ENCODE data around the gene TMEM183A.
A peak's percentile ranks its signal among the peaks of the same experiment; 100 is the strongest.

The TMEM183A gene

DNA sequence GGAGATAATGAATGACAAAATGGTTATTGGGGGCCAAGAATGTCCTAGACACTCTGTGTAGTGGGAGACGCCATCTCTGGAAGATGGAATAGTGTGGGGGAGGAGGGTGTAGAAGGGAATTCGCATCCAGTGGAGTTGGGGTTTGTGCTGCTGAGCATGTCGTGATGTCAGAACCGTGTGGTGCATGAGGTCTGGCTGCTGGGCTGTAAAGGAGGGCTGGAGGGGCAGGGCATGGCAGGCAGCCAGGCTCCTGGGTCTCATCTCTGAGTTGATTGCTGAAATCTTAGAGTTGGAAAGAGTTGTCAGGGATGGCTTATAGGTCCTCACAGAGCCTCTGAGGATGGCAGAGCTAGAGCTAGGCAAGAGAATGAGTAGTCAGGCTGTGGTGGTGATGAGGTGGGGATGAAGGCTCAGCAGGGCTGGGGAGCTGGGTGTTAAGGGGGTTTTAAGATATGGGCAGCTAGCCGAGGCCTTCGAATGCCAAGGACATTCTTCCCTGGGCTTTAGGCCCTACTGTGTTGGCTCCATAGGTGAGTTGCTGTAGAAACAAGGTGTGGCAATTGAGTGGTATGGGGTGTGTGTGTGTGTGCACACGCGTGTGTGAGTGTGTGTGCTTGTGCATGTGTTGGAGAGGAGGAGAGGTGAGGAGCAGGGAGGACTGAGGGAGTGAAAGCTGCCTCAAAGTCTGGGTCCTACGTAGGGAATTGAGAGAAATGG lies 21.1 kb downstream of the TMEM183A start:
- no peak overlapping the region for H3K4me3 ChIP-seq
- H3K9me3 ChIP-seq, result no peaks in the 10 kb centered on the region; the same call in 1 of the 2 replicates
- no peak for DNase-seq (ENCODE audit: low spot score in 2 of 2)
- H3K27me3 ChIP-seq (ENCODE audit: low read depth), result no peaks in the 10 kb centered on the region
- H3K36me3 ChIP-seq (replicated peaks), result peaks cover 15% of the 10 kb centered on the region
- in situ Hi-C loops (cut with MboI; ENCODE audit: low sequenced_read_pairs), result no loop called here
- H3K4me1 ChIP-seq, result peaks cover 9% of the 10 kb centered on the region

DNA sequence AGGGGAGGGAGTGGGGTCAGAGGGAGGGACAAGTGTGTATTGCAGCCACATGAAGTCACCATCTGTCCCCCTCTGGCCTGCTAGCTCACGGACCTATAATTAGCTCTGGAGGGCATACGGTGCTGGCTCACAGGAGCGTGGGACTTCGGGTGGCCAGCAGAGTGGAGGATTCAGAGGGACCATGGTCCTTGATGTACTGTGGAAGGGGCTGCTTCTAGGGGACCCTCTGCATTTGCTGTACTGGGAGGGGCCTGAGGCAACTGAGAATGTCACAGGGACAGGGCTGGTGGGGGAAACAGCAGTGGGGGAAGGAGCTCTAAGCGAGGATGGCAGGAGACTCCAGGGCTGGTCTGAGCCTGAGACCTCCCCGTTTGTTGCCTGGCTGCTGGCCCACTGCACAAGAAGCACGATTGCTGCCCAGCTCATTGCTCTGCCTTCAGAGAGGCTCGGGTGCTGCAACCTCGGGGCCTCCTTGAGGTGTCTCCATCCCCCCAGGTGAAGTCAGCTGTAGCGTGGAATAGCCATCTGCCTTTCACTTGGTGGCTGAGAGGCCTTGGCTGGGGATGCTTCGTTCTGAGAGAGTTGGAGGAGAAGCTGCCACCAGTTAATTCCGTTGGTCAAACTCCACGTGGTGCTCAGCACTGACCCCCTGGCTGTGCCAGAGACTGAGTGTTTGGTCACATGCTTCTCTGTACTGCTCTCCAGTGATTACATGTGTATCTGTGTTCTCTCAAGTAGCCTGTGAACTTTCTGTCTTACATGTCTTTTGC lies 21.8 kb downstream of the TMEM183A start:
- peaks cover 9% of the 10 kb centered on the region for H3K4me1 ChIP-seq
- H3K27me3 ChIP-seq (ENCODE audit: low read depth), result no peaks in the 10 kb centered on the region
- H3K9me3 ChIP-seq, result no peaks in the 10 kb centered on the region; the same call in 1 of the 2 replicates
- in situ Hi-C loops (cut with MboI; ENCODE audit: low sequenced_read_pairs), result no loop called here
- no peak overlapping the region for H3K4me3 ChIP-seq
- peaks cover 8% of the 10 kb centered on the region for H3K36me3 ChIP-seq (replicated peaks)
- DNase-seq (ENCODE audit: low spot score in 2 of 2), result no peak

DNA sequence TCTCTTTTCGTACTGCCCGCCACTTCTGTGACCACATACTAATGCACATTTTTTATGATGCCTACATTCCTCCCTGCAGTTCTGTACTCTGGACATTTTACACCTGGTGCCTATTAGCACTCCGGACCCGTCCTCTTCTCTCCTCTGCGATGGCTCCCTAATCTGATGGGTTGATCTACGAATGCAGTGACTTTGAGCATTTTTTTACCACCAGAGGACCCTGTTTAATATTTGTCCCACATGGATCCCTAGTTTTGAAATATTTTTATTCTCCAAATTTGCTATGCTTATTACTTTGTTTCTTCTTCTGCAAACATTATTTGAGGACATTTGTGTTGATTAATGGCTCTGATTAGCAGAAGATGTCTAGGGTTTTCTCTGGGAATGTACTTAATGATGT lies 24.3 kb downstream of the TMEM183A start:
- in situ Hi-C loops (cut with MboI; ENCODE audit: low sequenced_read_pairs), result no loop called here
- no peaks in the 10 kb centered on the region for H3K27me3 ChIP-seq (ENCODE audit: low read depth)
- DNase-seq (ENCODE audit: low spot score in 2 of 2), result no peak
- no peaks in the 10 kb centered on the region for H3K36me3 ChIP-seq (replicated peaks)
- H3K4me1 ChIP-seq, result peaks cover 6% of the 10 kb centered on the region; the same call in 1 of the 2 replicates
- H3K4me3 ChIP-seq, result no peak overlapping the region
- H3K9me3 ChIP-seq, result no peaks in the 10 kb centered on the region

DNA sequence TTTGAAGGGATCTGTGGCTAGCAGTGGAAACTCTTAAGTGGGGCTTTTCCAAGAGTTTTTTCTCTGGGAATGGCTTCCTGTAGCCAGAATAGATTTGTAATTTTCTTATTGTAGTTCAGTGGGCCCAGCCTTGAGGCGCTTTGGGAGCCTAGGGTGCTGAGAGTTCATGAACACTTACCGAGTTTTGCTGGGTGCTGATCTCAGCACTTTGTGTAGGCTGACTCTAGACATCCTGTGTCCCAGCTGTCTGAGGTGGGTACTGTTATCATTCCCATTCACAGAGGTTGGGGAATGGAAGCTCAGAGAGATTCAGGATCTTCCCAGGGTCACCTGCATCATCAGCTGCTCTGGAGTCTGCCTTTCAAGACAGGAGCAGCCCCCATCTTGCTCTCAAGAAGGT lies 26.1 kb downstream of the TMEM183A start:
- no peak for DNase-seq (ENCODE audit: low spot score in 2 of 2)
- Histone ChIP-seq H3K4me1 (peaks cover 4% of the 10 kb centered on the region; the same call in 1 of the 2 replicates), H3K27me3 (ENCODE audit: low read depth) (no peaks in the 10 kb centered on the region), H3K4me3 (no peak overlapping the region), H3K9me3 (no peaks in the 10 kb centered on the region), H3K36me3 (replicated peaks) (no peaks in the 10 kb centered on the region)
- in situ Hi-C loops (cut with MboI; ENCODE audit: low sequenced_read_pairs), result no loop called here

DNA sequence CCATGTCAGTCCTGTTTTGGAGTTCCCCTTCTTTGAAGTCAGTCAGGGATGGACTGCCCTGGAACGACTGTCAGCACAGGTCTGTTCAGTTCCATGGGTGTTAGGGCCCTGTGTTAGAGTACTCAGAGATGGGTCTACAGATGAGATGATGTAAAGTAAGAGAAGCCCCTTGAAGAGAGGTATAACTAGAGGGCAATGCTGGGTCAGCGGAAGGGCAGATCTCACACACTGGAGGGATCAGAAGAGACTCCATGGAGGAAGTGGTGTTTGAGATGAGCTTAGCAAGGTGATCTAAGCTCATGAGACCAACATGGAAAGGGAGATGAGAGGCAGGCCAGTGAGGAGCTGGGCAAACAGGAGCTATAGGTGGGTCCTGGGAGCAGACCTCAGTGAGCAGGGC lies 26.7 kb downstream of the TMEM183A start:
- no peak for DNase-seq (ENCODE audit: low spot score in 2 of 2)
- H3K4me1 ChIP-seq, result peaks cover 4% of the 10 kb centered on the region; the same call in 1 of the 2 replicates
- H3K4me3 ChIP-seq, result no peak overlapping the region
- in situ Hi-C loops (cut with MboI; ENCODE audit: low sequenced_read_pairs), result no loop called here
- no peaks in the 10 kb centered on the region for H3K36me3 ChIP-seq (replicated peaks)
- H3K9me3 ChIP-seq, result no peaks in the 10 kb centered on the region
- no peaks in the 10 kb centered on the region for H3K27me3 ChIP-seq (ENCODE audit: low read depth)

DNA sequence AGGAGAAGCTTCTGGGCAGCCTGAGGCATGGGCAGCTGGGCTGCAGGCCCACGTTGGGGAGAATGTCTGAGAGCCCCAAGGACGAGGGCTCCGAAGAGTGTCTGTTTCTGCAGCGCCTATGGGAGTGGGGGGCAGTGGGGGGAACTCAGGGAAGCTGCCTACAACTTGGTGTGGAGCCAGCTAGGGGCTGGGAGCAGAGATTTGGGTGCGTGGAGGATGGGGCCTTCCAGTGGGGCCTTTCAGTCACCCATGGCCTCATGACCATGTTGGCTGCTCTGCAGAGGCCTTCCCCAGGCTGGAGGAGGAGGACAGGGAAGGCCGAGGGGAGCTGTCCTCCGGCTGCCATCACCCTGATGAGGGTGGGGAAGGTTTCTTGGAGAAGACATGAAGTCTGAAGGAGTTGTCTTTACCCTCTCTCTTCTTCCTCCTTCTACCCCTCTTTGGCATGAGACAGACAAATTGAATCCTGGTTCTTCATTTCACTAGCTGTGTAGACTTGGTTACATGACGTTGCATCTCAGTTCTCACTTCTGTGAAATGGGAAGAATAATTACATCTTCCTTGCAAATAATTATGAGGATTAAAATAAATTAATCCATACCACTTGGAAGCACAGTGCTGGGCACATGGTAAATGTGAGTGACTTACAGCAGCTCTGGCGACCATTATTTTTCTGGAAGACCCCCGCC lies 27.4 kb downstream of the TMEM183A start:
- Histone ChIP-seq H3K9me3 (no peaks in the 10 kb centered on the region), H3K4me1 (peaks cover 4% of the 10 kb centered on the region; the same call in 1 of the 2 replicates), H3K36me3 (replicated peaks) (no peaks in the 10 kb centered on the region), H3K4me3 (no peak overlapping the region), H3K27me3 (ENCODE audit: low read depth) (no peaks in the 10 kb centered on the region)
- no peak for DNase-seq (ENCODE audit: low spot score in 2 of 2)
- in situ Hi-C loops (cut with MboI; ENCODE audit: low sequenced_read_pairs), result loop anchor here (5.0 kb wide), 1 partner anchor 183 kb away; no protein-coding TSS in a partner anchor

DNA sequence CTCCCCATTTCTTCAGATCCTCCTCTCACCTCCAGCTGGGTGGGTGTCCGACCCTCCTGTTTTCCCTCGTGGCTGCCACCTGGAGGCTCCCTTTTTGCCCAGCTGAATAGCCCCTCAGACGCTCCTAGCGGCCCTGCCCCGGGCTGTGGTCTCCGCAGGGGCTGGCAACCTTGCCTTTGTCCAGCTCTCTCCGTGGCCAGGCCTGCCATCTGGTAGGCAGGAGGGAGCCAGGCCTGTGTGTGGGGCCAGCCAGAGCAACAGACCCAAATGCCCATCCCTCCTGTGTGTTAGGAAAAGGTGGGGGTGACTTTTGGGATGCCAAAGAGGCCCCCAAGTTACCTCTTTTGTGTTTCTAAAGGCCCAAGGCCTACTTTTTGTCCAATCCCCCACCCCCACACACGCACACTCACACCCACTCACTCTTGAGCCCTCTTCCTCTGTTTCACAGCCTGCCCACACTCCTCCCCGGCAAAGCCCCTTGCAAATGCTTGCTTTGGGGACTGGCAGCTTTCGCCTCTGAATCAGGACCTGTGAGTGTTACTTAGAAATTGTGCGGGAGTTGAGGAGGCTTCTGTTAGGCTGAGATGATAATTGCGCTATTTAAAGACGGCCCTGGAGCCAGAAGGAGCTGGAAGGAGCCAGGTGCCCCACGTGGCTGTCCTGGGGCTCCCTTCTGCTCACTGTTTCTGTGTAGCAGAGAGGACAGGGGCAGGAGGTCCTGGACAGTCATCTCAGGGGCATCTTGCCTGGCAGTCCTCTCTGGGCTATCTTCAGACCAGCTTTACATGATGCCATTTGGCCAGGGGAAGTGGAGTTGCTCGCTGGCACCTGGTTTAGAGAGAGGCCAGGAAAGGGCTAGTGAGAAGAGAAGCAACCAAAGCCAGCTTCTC lies 28.2 kb downstream of the TMEM183A start:
- in situ Hi-C loops (cut with MboI; ENCODE audit: low sequenced_read_pairs), result loop anchor here (5.0 kb wide), 1 partner anchor 182 kb away; no protein-coding TSS in a partner anchor

DNA sequence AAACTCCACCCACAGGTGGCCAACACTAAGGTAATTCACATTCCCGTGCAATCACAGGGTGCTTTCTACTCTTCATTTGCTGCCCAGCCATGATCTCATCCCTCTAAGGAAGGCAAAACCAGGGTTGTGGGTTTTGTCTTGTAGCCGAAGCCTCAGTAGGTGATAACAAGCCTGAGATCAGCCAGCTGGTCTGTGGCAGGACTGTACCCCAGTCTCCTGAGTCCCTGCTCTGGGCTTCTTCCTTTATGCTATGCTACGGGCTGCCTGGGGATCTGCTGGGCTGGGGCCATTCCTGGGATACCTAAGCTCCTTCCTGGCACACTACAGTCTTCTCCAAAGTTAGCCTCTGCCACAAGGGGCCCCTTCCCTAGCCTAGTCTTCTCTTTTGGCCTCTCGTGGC lies 29.0 kb downstream of the TMEM183A start:
- Histone ChIP-seq H3K9me3 (no peaks in the 10 kb centered on the region), H3K36me3 (replicated peaks) (no peaks in the 10 kb centered on the region), H3K27me3 (ENCODE audit: low read depth) (no peaks in the 10 kb centered on the region), H3K4me1 (peaks cover 4% of the 10 kb centered on the region; the same call in 1 of the 2 replicates), H3K4me3 (no peak overlapping the region)
- in situ Hi-C loops (cut with MboI; ENCODE audit: low sequenced_read_pairs), result loop anchor here (5.0 kb wide), 1 partner anchor 181 kb away; no protein-coding TSS in a partner anchor
- DNase-seq (ENCODE audit: low spot score in 2 of 2), result no peak

More for the DNA sequence above, 28.2 kb downstream of the TMEM183A start:
- Histone ChIP-seq H3K4me3 (no peak overlapping the region), H3K27me3 (ENCODE audit: low read depth) (no peaks in the 10 kb centered on the region), H3K4me1 (peaks cover 4% of the 10 kb centered on the region; the same call in 1 of the 2 replicates), H3K9me3 (no peaks in the 10 kb centered on the region), H3K36me3 (replicated peaks) (no peaks in the 10 kb centered on the region)
- DNase-seq (ENCODE audit: low spot score in 2 of 2), result no peak

DNA sequence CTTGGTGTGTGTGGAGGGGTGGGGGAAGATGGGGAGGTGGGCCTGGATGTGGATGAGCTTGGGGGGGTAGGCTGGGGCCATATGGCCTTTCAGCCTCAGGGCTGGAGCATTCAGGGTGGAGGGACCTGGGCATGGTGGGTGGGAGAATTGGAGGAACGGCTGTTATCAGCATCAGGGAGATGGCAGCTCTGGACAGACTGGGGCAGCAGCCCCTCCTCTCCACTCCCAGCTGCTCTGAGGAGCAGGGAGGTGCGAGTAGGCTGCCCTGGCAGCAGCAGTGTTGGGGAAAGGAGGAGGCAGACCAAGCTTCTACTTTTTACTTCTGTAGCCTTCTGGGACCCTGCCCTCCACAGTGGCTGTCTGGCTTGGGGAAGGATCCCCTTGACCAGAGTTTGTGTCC lies 29.4 kb downstream of the TMEM183A start:
- H3K36me3 ChIP-seq (replicated peaks), result no peaks in the 10 kb centered on the region
- no peaks in the 10 kb centered on the region for H3K9me3 ChIP-seq
- no peak for DNase-seq (ENCODE audit: low spot score in 2 of 2)
- no peaks in the 10 kb centered on the region for H3K27me3 ChIP-seq (ENCODE audit: low read depth)
- in situ Hi-C loops (cut with MboI; ENCODE audit: low sequenced_read_pairs), result loop anchor here (5.0 kb wide), 1 partner anchor 181 kb away; no protein-coding TSS in a partner anchor
- peaks cover 4% of the 10 kb centered on the region; the same call in 1 of the 2 replicates for H3K4me1 ChIP-seq
- no peak overlapping the region for H3K4me3 ChIP-seq

DNA sequence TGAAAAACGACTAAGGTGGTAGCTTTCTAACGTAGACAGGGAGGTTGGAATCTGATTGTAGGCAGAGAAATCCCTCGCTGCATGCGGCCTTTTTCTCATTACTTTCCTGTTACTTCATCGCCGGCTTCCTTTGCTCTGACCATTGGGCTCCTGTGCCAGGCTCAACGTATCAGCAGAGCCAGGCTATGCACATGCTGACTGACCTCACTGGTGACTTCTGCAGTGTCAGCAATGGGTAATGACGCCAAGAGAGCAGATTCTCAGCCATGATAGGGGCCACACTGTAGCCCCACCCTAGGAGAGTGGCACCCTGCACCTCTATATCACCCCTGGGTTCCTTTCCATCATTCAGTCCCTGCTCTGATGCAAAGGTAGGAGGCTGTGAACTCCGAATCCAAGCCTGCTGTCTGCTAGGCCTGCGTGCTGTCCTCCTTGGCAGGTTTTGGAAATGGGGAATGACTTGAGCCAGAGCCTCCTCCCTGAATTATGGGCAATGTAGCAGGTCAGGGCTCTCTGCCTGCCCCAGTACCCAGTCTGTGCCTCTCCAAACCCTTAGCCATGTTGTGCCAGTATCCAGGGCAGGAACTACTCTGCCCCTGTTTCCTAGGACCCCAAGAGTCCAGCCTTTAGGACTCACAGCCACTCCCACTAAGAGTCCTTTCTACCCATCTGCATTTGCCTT lies 30.5 kb downstream of the TMEM183A start:
- H3K9me3 ChIP-seq, result no peaks in the 10 kb centered on the region
- H3K4me3 ChIP-seq, result no peak overlapping the region
- H3K27me3 ChIP-seq (ENCODE audit: low read depth), result no peaks in the 10 kb centered on the region
- H3K4me1 ChIP-seq, result no peaks in the 10 kb centered on the region
- no peaks in the 10 kb centered on the region for H3K36me3 ChIP-seq (replicated peaks)
- DNase-seq (ENCODE audit: low spot score in 2 of 2), result no peak
- in situ Hi-C loops (cut with MboI; ENCODE audit: low sequenced_read_pairs), result loop anchor here (5.0 kb wide), 1 partner anchor 180 kb away; no protein-coding TSS in a partner anchor

DNA sequence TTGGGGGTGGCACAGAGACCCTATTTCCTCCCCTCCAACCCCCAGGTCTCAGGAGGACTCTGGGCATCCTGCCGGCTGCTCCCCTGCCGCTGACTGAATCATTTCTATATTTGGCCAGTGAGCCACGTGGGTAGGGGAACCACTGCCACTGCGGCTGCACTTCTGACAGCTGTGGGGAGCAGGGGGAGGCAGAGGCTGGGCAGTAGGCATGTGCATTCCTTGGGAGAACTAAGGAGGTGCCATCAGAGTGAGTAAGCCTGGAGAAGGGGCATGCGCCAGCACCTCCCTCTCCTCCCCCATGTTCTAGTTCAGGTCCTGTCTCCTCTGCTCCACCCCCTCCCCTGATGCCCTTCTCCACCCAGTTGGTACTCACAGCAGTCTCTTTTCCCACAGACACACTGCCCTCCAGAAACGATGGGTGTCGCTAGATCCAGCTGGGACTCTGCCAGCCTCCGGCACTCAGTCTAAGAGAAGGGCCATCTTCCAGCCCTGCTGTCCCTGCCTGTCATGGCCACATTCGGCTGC lies 31.1 kb downstream of the TMEM183A start:
- no peaks in the 10 kb centered on the region for H3K36me3 ChIP-seq (replicated peaks)
- no peaks in the 10 kb centered on the region for H3K27me3 ChIP-seq (ENCODE audit: low read depth)
- H3K4me1 ChIP-seq, result no peaks in the 10 kb centered on the region
- H3K4me3 ChIP-seq, result no peak overlapping the region
- no peaks in the 10 kb centered on the region for H3K9me3 ChIP-seq
- no peak for DNase-seq (ENCODE audit: low spot score in 2 of 2)
- in situ Hi-C loops (cut with MboI; ENCODE audit: low sequenced_read_pairs), result loop anchor here (5.0 kb wide), 1 partner anchor 179 kb away; no protein-coding TSS in a partner anchor

DNA sequence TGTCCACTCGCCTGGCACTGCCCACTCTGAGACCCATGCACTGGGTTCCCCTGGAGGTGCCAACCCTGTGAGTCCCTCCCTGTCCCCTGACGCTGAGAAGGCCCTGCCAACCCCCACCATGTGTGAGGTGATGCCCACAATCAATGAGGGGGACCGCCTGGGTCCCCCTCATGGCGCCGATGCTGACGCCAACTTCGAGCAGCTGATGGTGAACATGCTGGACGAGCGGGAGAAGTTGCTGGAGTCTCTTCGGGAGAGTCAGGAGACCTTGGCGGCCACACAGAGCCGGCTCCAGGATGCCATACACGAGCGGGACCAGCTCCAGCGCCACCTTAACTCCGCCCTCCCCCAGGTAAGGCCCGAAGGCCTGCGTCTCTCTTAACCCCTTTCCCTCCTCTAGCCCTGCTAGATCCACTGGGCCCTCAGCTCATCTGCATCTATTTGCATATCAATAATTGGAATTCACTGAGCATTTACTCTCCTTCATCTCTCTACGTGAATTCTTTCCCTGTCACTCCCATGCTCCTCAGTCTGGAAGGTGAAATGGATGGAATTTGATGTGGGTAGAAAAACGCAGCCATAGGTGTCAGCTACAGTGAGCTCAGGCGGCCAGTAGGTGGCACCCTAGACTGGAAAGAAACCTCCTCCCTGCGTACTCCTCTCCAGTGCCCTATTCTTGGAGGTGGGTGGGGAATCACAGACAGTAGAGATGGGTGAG lies 31.9 kb downstream of the TMEM183A start:
- Histone ChIP-seq H3K27me3 (ENCODE audit: low read depth) (no peaks in the 10 kb centered on the region), H3K4me1 (no peaks in the 10 kb centered on the region), H3K36me3 (replicated peaks) (no peaks in the 10 kb centered on the region), H3K4me3 (no peak overlapping the region), H3K9me3 (no peaks in the 10 kb centered on the region)
- DNase-seq (ENCODE audit: low spot score in 2 of 2), result peak; percentile 74 to 86
- in situ Hi-C loops (cut with MboI; ENCODE audit: low sequenced_read_pairs), result loop anchor here (5.0 kb wide), 1 partner anchor 178 kb away; no protein-coding TSS in a partner anchor
